ENCODE results near the gene MAGOH. TPM values are rescaled to one million over a fixed set of nuclear protein-coding genes. Genes with fewer than 3 reads are reported as not detected.

MAGOH gene
- total RNA-seq, 4 donors from 2014 or later = 16.2 to 50.3 (median 20.2) TPM

- Histone ChIP-seq H3K4me3 (no peak overlapping the region), H3K9me3 (no peaks in the 10 kb centered on the region), H3K36me3 (no peaks in the 10 kb centered on the region), H3K4me1 (peaks cover 0 to 24% (median 3%) of the 10 kb centered on the region in 4 donors), H3K27ac (peak overlapping the region in 3 of 4 donors; percentile 95 to 100 (median 99)), H3K27me3 (no peaks in the 10 kb centered on the region)
- TF ChIP-seq CTCF (IDR thresholded peaks at IDR 0.05) (no peak), POLR2A (IDR thresholded peaks at IDR 0.05) (no peak)
- no peak for DNase-seq
Measured at GRCh38 chr1:53195246-53196016, 42.9 kb downstream of the MAGOH start.

- H3K36me3 ChIP-seq = no peaks in the 10 kb centered on the region
- no peaks in the 10 kb centered on the region for H3K9me3 ChIP-seq
- H3K4me1 ChIP-seq = no peaks in the 10 kb centered on the region
- H3K27me3 ChIP-seq = no peaks in the 10 kb centered on the region
- DNase-seq = no peak
- no peak overlapping the region for H3K4me3 ChIP-seq
- no peak overlapping the region for H3K27ac ChIP-seq
- TF ChIP-seq POLR2A (IDR thresholded peaks at IDR 0.05) (no peak), CTCF (IDR thresholded peaks at IDR 0.05) (peak in 1 of 6 experiments; percentile 4)
Measured at GRCh38 chr1:53190210-53190611, 48.1 kb downstream of the MAGOH start.

- no peak for DNase-seq
- Histone ChIP-seq H3K4me1 (peaks cover 0 to 9% (median 0%) of the 10 kb centered on the region in 4 donors), H3K27me3 (no peaks in the 10 kb centered on the region), H3K9me3 (no peaks in the 10 kb centered on the region), H3K36me3 (no peaks in the 10 kb centered on the region), H3K27ac (no peak overlapping the region), H3K4me3 (no peak overlapping the region)
- TF ChIP-seq POLR2A (IDR thresholded peaks at IDR 0.05) (no peak), CTCF (IDR thresholded peaks at IDR 0.05) (no peak)
Measured at GRCh38 chr1:53189061-53189460, 49.3 kb downstream of the MAGOH start.

GRCh38 chr1:53188099-53188498 is 50.2 kb downstream of the MAGOH start:
- no peaks in the 10 kb centered on the region for H3K27me3 ChIP-seq
- DNase-seq = no peak
- no peaks in the 10 kb centered on the region for H3K9me3 ChIP-seq
- no peaks in the 10 kb centered on the region for H3K36me3 ChIP-seq
- H3K4me3 ChIP-seq = no peak overlapping the region
- no peak overlapping the region for H3K27ac ChIP-seq
- TF ChIP-seq POLR2A (IDR thresholded peaks at IDR 0.05) = no peak
- no peak for TF ChIP-seq CTCF (IDR thresholded peaks at IDR 0.05)
- H3K4me1 ChIP-seq = peaks cover 0 to 16% (median 0%) of the 10 kb centered on the region in 4 donors

GRCh38 chr1:53187401-53187800 is 50.9 kb downstream of the MAGOH start:
- no peak overlapping the region for H3K4me3 ChIP-seq
- no peak for DNase-seq
- no peaks in the 10 kb centered on the region for H3K9me3 ChIP-seq
- no peak overlapping the region for H3K27ac ChIP-seq
- TF ChIP-seq CTCF (IDR thresholded peaks at IDR 0.05) (no peak), POLR2A (IDR thresholded peaks at IDR 0.05) (no peak)
- H3K4me1 ChIP-seq = peaks cover 0 to 23% (median 0%) of the 10 kb centered on the region in 4 donors
- no peaks in the 10 kb centered on the region for H3K36me3 ChIP-seq
- no peaks in the 10 kb centered on the region for H3K27me3 ChIP-seq

Data from Peyer's patch (tissue), 4 donors.